PC-3 (cell line): Measurements from ENCODE around the gene ALCAM.

Experiments used
- EZH2 ChIP-seq: fragments of 300-600 bp; sonication (generic); IDR thresholded peaks from one replicate; pipeline ENCODE4 v1.6.1; 2017; ENCODE audit warnings: antibody characterized with exemption, mild to moderate bottlenecking, low read length; ENCODE audit not compliant: unreplicated experiment
- EZH2phosphoT487 ChIP-seq: fragments of 300-600 bp; sonication (generic); IDR thresholded peaks from 2 replicates; pipeline ENCODE4 v1.6.1; 2018; ENCODE audit warnings: mild to moderate bottlenecking, antibody characterized with exemption, low read length, borderline replicate concordance
- TF ChIP-seq, protein P1 (sequence below): fragments of 300-600 bp; sonication (generic); conservative IDR thresholded peaks from 2 replicates; pipeline ENCODE4 v1.5.1; 2017; ENCODE audit warnings: antibody characterized with exemption, low read depth, mild to moderate bottlenecking, low read length

DNA sequence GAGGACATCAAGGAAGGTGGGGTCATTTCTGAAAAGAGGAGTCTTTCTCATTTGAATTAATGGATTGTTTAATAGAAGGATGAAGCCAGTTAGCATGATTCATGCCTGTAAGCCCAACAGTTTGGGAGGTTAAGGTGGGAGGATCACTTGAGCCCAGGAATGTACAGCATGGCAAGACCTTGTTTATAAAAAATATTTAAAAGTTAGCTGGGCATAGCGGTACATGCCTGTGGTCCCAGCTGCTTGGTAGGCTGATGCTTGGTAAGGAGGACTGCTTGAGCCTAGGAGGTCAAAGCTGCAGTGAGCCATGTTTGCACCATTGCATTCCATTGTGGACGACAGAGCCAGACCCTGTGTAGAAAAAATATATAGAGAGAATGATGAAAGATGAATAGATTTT lies 165.5 kb downstream of the ALCAM start:
- TF ChIP-seq, protein P1, sequence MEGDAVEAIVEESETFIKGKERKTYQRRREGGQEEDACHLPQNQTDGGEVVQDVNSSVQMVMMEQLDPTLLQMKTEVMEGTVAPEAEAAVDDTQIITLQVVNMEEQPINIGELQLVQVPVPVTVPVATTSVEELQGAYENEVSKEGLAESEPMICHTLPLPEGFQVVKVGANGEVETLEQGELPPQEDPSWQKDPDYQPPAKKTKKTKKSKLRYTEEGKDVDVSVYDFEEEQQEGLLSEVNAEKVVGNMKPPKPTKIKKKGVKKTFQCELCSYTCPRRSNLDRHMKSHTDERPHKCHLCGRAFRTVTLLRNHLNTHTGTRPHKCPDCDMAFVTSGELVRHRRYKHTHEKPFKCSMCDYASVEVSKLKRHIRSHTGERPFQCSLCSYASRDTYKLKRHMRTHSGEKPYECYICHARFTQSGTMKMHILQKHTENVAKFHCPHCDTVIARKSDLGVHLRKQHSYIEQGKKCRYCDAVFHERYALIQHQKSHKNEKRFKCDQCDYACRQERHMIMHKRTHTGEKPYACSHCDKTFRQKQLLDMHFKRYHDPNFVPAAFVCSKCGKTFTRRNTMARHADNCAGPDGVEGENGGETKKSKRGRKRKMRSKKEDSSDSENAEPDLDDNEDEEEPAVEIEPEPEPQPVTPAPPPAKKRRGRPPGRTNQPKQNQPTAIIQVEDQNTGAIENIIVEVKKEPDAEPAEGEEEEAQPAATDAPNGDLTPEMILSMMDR: no peak
- TF ChIP-seq EZH2phosphoT487 (no peak), EZH2 (no peak)
